WTC11 (cell line): ENCODE results near the gene FES. TPM values are rescaled to one million over a fixed set of nuclear protein-coding genes. Genes with fewer than 3 reads are reported as not detected.

ENCODE experiments used
- ATAC-seq: fragments of 200-7000 bp; cut with Tn5 transposase; 2 replicates; pipeline ENCODE4 v1.10.0; 2021; ENCODE audit warnings: mild to moderate bottlenecking, moderate library complexity
- CTCF ChIA-PET: fragments of 300-600 bp; sonication (Branson Sonifier 250); formaldehyde crosslinking; loops from one replicate; lab custom pipeline; 2021; ENCODE audit warnings: antibody characterized with exemption; lab: Charles Lee
- POLR2A ChIA-PET: fragments of 350-600 bp; sonication (Branson Sonifier 250); formaldehyde crosslinking; loops from one replicate; lab custom pipeline; 2021; ENCODE audit warnings: antibody characterized with exemption; lab: Charles Lee
- DNase-seq: peaks from one replicate; pipeline ENCODE4 v3.0.0; 2021; ENCODE audit warnings: low spot score
- H3K27ac Mint-ChIP-seq: 2 replicates; pipeline ENCODE4 v1.8.0; 2021; ENCODE audit warnings: mixed read lengths
- H3K27me3 Mint-ChIP-seq: 2 replicates; pipeline ENCODE4 v1.8.0; 2021; ENCODE audit warnings: low read depth, mild to moderate bottlenecking, moderate library complexity, mixed read lengths
- H3K36me3 Mint-ChIP-seq: 2 replicates; pipeline ENCODE4 v1.8.0; 2021; ENCODE audit warnings: mixed read lengths
- H3K4me1 Mint-ChIP-seq: 2 replicates; pipeline ENCODE4 v1.8.0; 2022; ENCODE audit warnings: mixed read lengths
- H3K4me3 Mint-ChIP-seq: 2 replicates; pipeline ENCODE4 v1.8.0; 2021; ENCODE audit warnings: mild to moderate bottlenecking, moderate library complexity, mixed read lengths
- H3K9me3 Mint-ChIP-seq: 2 replicates; pipeline ENCODE4 v1.8.0; 2021; ENCODE audit warnings: mixed read lengths
- AR ChIP-seq: fragments of 250-450 bp; sonication (Bioruptor Pico); IDR thresholded peaks from 2 replicates; pipeline ENCODE4 v1.9.0; 2021; ENCODE audit warnings: mild to moderate bottlenecking
- ATF3 ChIP-seq: sonication (generic); formaldehyde crosslinking; conservative IDR thresholded peaks from 2 replicates; pipeline ENCODE4 v1.8.1; 2022; ENCODE audit warnings: mild to moderate bottlenecking, missing genetic modification reagents
- CREM ChIP-seq: sonication (generic); formaldehyde crosslinking; IDR thresholded peaks from 2 replicates; pipeline ENCODE4 v1.8.1; 2022; ENCODE audit warnings: mild to moderate bottlenecking, missing genetic modification reagents, moderate library complexity
- E2F4 ChIP-seq: sonication (generic); formaldehyde crosslinking; IDR thresholded peaks from 2 replicates; pipeline ENCODE4 v1.8.1; 2022; ENCODE audit warnings: low read depth, mild to moderate bottlenecking, moderate library complexity, missing genetic modification reagents, borderline replicate concordance
- ELF4 ChIP-seq: sonication (generic); formaldehyde crosslinking; IDR thresholded peaks from 2 replicates; pipeline ENCODE4 v1.8.1; 2022; ENCODE audit warnings: low read depth, mild to moderate bottlenecking, moderate library complexity, missing genetic modification reagents
- GABPB1 ChIP-seq: sonication (generic); formaldehyde crosslinking; IDR thresholded peaks from 2 replicates; pipeline ENCODE4 v1.8.1; 2023; ENCODE audit warnings: mild to moderate bottlenecking, missing genetic modification reagents
- GTF2I ChIP-seq: fragments of 250-450 bp; sonication (Bioruptor Pico); conservative IDR thresholded peaks from 2 replicates; pipeline ENCODE4 v1.4.0; 2021; ENCODE audit warnings: mild to moderate bottlenecking
- JAZF1 ChIP-seq: fragments of 250-450 bp; sonication (Bioruptor Pico); IDR thresholded peaks from 2 replicates; pipeline ENCODE4 v1.9.0; 2021; ENCODE audit warnings: moderate library complexity, mild to moderate bottlenecking, inconsistent platforms
- NR1H2 ChIP-seq: sonication (generic); formaldehyde crosslinking; IDR thresholded peaks from 2 replicates; pipeline ENCODE4 v1.9.0; 2021; ENCODE audit warnings: mild to moderate bottlenecking, moderate library complexity, missing genetic modification reagents
- OVOL2 ChIP-seq: fragments of 250-450 bp; sonication (Bioruptor Pico); IDR thresholded peaks from 2 replicates; pipeline ENCODE4 v1.9.0; 2021; ENCODE audit warnings: mild to moderate bottlenecking, borderline replicate concordance
- RELA ChIP-seq: sonication (generic); formaldehyde crosslinking; IDR thresholded peaks from 2 replicates; pipeline ENCODE4 v1.8.1; 2022; ENCODE audit warnings: missing genetic modification reagents, mild to moderate bottlenecking, borderline replicate concordance
- SP1 ChIP-seq: sonication (generic); formaldehyde crosslinking; conservative IDR thresholded peaks from 2 replicates; pipeline ENCODE4 v1.8.1; 2022; ENCODE audit warnings: missing genetic modification reagents
- TCF7 ChIP-seq: sonication (generic); formaldehyde crosslinking; IDR thresholded peaks from 2 replicates; pipeline ENCODE4 v1.8.0; 2022; ENCODE audit warnings: mild to moderate bottlenecking, low read depth, missing genetic modification reagents, moderate library complexity
- TEAD1 ChIP-seq: sonication (generic); formaldehyde crosslinking; IDR thresholded peaks from 2 replicates; pipeline ENCODE4 v1.8.0; 2022; ENCODE audit warnings: mild to moderate bottlenecking, missing genetic modification reagents
- TEAD4 ChIP-seq: sonication (generic); formaldehyde crosslinking; IDR thresholded peaks from 2 replicates; pipeline ENCODE4 v1.8.0; 2022; ENCODE audit warnings: mild to moderate bottlenecking, missing genetic modification reagents
- ZNF121 ChIP-seq: sonication (generic); formaldehyde crosslinking; IDR thresholded peaks from 2 replicates; pipeline ENCODE4 v1.8.0; 2023; ENCODE audit warnings: missing genetic modification reagents
- ZNF138 ChIP-seq: sonication (generic); formaldehyde crosslinking; conservative IDR thresholded peaks from 2 replicates; pipeline ENCODE4 v1.8.1; 2022; ENCODE audit warnings: mild to moderate bottlenecking, moderate library complexity, missing genetic modification reagents
- ZNF263 ChIP-seq: sonication (generic); formaldehyde crosslinking; IDR thresholded peaks from 2 replicates; pipeline ENCODE4 v1.8.1; 2022; ENCODE audit warnings: low read depth, mild to moderate bottlenecking, moderate library complexity, missing genetic modification reagents
- ZNF281 ChIP-seq: sonication (generic); formaldehyde crosslinking; IDR thresholded peaks from 2 replicates; pipeline ENCODE4 v1.8.0; 2023; ENCODE audit warnings: mild to moderate bottlenecking, missing genetic modification reagents
- ZNF671 ChIP-seq: fragments of 250-450 bp; sonication (Bioruptor Pico); IDR thresholded peaks from 2 replicates; pipeline ENCODE4 v1.8.0; 2021; ENCODE audit warnings: mild to moderate bottlenecking
- total RNA-seq: library from RNA; stranded (reverse); gene quantifications from 3 replicates; pipeline ENCODE4 v1.2.3, GENCODE V29; 2021

FES gene
- total RNA-seq, 1 experiment from 2014 or later, result 10.0 TPM

GRCh38 chr15:90929246-90930019, 45.1 kb downstream of the FES start:
- ChIA-PET POLR2A (no interaction called here), CTCF (interaction anchor here (1.2 to 7.0 kb wide), 3 partner anchors 26 to 112 kb away, joined by 3 to 63 read pairs (median 5); partner anchors contain the start of gene MAN2A2)
- ATAC-seq (no peak), DNase-seq (no peak)
- H3K27me3 Mint-ChIP-seq, result peaks cover 12% of the 10 kb centered on the region
- no peak for TF ChIP-seq ATF3
- no peak for TF ChIP-seq ZNF138 (CRISPR knock-in tag)
- no peak for TF ChIP-seq TEAD1
- TF ChIP-seq ZNF671 (CRISPR knock-in tag), result no peak
- TF ChIP-seq AR (CRISPR knock-in tag), result no peak
- TF ChIP-seq TCF7 (CRISPR knock-in tag), result no peak
- TF ChIP-seq ZNF121 (CRISPR knock-in tag), result no peak
- TF ChIP-seq ZNF263, result no peak
- TF ChIP-seq TEAD4, result no peak
- TF ChIP-seq RELA (CRISPR knock-in tag), result no peak
- TF ChIP-seq NR1H2 (CRISPR knock-in tag), result no peak
- no peak for TF ChIP-seq SP1 (CRISPR knock-in tag)
- no peak for TF ChIP-seq ELF4 (CRISPR knock-in tag)
- TF ChIP-seq E2F4, result no peak
- no peak for TF ChIP-seq GTF2I (CRISPR knock-in tag)
- no peak overlapping the region for H3K4me3 Mint-ChIP-seq
- peaks cover 12% of the 10 kb centered on the region for H3K4me1 Mint-ChIP-seq
- no peak overlapping the region for H3K27ac Mint-ChIP-seq
- no peaks in the 10 kb centered on the region for H3K9me3 Mint-ChIP-seq
- H3K36me3 Mint-ChIP-seq, result no peaks in the 10 kb centered on the region

- no peak for ATAC-seq
- Mint-ChIP-seq H3K9me3 (no peaks in the 10 kb centered on the region), H3K4me3 (peak overlapping the region; percentile 95), H3K36me3 (no peaks in the 10 kb centered on the region; the same call in 1 of the 2 replicates), H3K4me1 (peaks cover 16% of the 10 kb centered on the region), H3K27ac (no peak overlapping the region; the same call in 1 of the 2 replicates), H3K27me3 (peaks cover 12% of the 10 kb centered on the region)
- ChIA-PET POLR2A (interaction anchor here (0.5 to 2.3 kb wide), 4 partner anchors 26 to 62 kb away, joined by 3 to 17 read pairs (median 5); partner anchors contain the start of gene MAN2A2), CTCF (interaction anchor here (0.6 to 7.7 kb wide), 59 partner anchors 8 to 1813 kb away, joined by 3 to 264 read pairs (median 7); partner anchors contain the start of genes BLM, FES, MAN2A2 and PRC1)
- DNase-seq, result no peak
- peak; percentile 88 for TF ChIP-seq GABPB1
- no peak for TF ChIP-seq ZNF138 (CRISPR knock-in tag)
Measured at GRCh38 chr15:90930861-90931574, 46.7 kb downstream of the FES start.

GRCh38 chr15:90931575-90931827, 47.2 kb downstream of the FES start:
- TF ChIP-seq ZNF281 (CRISPR knock-in tag) (no peak), ZNF121 (CRISPR knock-in tag) (no peak), OVOL2 (CRISPR knock-in tag) (no peak), JAZF1 (no peak), CREM (no peak), TEAD1 (no peak)
- Mint-ChIP-seq H3K4me3 (peak overlapping the region; percentile 95), H3K9me3 (no peaks in the 10 kb centered on the region), H3K27me3 (peaks cover 12% of the 10 kb centered on the region), H3K4me1 (peaks cover 21% of the 10 kb centered on the region), H3K36me3 (peaks cover 4% of the 10 kb centered on the region; the same call in 1 of the 2 replicates), H3K27ac (peak overlapping the region; percentile 95)
- ATAC-seq (no peak), DNase-seq (no peak)
- ChIA-PET POLR2A (interaction anchor here (0.5 to 2.3 kb wide), 4 partner anchors 25 to 61 kb away, joined by 3 to 17 read pairs (median 5); partner anchors contain the start of gene MAN2A2), CTCF (interaction anchor here (0.6 to 7.7 kb wide), 65 partner anchors 8 to 1813 kb away, joined by 3 to 264 read pairs (median 7); partner anchors contain the start of genes BLM, FES, FURIN and MAN2A2)
